CD4-positive, alpha-beta T cell (primary cell): ENCODE results near the gene MNX1. TPM values are rescaled to one million over a fixed set of nuclear protein-coding genes. Genes with fewer than 3 reads are reported as not detected.

Experiments used
- ATAC-seq: fragments of 200-7000 bp; cut with Tn5 transposase; one replicate; pipeline ENCODE4 v1.10.0; 2022; ENCODE audit warnings: mild to moderate bottlenecking; ENCODE audit not compliant: poor library complexity
- CTCF ChIA-PET: fragments of 350-600 bp; sonication (Branson Sonifier 250); formaldehyde crosslinking; loops from one replicate; lab custom pipeline; 2021; ENCODE audit warnings: antibody characterized with exemption, inconsistent platforms; lab: Charles Lee
- POLR2A ChIA-PET: fragments of 350-600 bp; sonication (Branson Sonifier 250); formaldehyde crosslinking; loops from one replicate; lab custom pipeline; 2021; ENCODE audit warnings: antibody characterized with exemption, inconsistent platforms; lab: Charles Lee
- DNase-seq, 14 experiments: peaks; one replicate each; pipeline ENCODE4 v3.0.0-alpha.2; 2013 to 2020; ENCODE audit warnings: mixed read lengths in 2 of 14
- H3K27ac ChIP-seq, 2 donors: one replicate each; pipeline versions ENCODE4 v1.5.1 to v1.7.0; 2013; ENCODE audit warnings: low read length in 2 of 2, low read depth in 1 of 2, mild to moderate bottlenecking in 1 of 2
- H3K27me3 ChIP-seq, 2 experiments: 1 replicate in 1 of 2; 2 replicates in 1 of 2; pipeline versions ENCODE4 v1.6.1 to v1.7.0; 2013; ENCODE audit warnings: low read length in 2 of 2, control low read depth in 1 of 2, mild to moderate bottlenecking in 1 of 2, moderate library complexity in 1 of 2; ENCODE audit not compliant: insufficient read depth in 2 of 2, control insufficient read depth in 1 of 2
- H3K36me3 ChIP-seq: one replicate; pipeline ENCODE4 v1.6.1; 2013; ENCODE audit warnings: low read length, control low read depth; ENCODE audit not compliant: insufficient read depth
- H3K4me1 ChIP-seq: one replicate; pipeline ENCODE4 v1.6.1; 2013; ENCODE audit warnings: low read length, control low read depth; ENCODE audit not compliant: insufficient read depth
- H3K4me3 ChIP-seq: one replicate; pipeline ENCODE4 v1.5.1; 2013; ENCODE audit warnings: mild to moderate bottlenecking, low read length, moderate library complexity
- H3K9me3 ChIP-seq, 2 experiments: 1 replicate in 1 of 2; 2 replicates in 1 of 2; pipeline versions ENCODE4 v1.6.1 to v1.7.0; 2013; ENCODE audit warnings: low read length in 2 of 2, mild to moderate bottlenecking in 2 of 2, control low read depth in 1 of 2, moderate library complexity in 1 of 2; ENCODE audit not compliant: control insufficient read depth in 1 of 2, insufficient read depth in 1 of 2
- H3K27ac Mint-ChIP-seq: one replicate; pipeline ENCODE4 v1.8.0; 2020; ENCODE audit warnings: mixed read lengths
- H3K27me3 Mint-ChIP-seq: one replicate; pipeline ENCODE4 v1.8.0; 2021; ENCODE audit warnings: mixed read lengths
- H3K36me3 Mint-ChIP-seq: one replicate; pipeline ENCODE4 v1.8.0; 2021; ENCODE audit warnings: low read depth, mixed read lengths
- H3K4me1 Mint-ChIP-seq: one replicate; pipeline ENCODE4 v1.8.0; 2021; ENCODE audit warnings: low read depth, mixed read lengths
- H3K4me3 Mint-ChIP-seq: one replicate; pipeline ENCODE4 v1.8.0; 2020; ENCODE audit warnings: mild to moderate bottlenecking, mixed read lengths
- H3K9me3 Mint-ChIP-seq: one replicate; pipeline ENCODE4 v1.8.0; 2020; ENCODE audit warnings: mixed read lengths
- CTCF ChIP-seq: fragments of 200-600 bp; IDR thresholded peaks from one replicate; pipeline ENCODE4 v1.8.0; 2022; ENCODE audit warnings: antibody characterized with exemption, mild to moderate bottlenecking
- intact Hi-C, 2 experiments: fragments of 100-400 bp; cut with DNase I in 1 of 2; cut with micrococcal nuclease in 1 of 2; formaldehyde crosslinking; loops; one replicate each; pipeline versions ENCODE4 v1.15.1 to v1.9.0; 2023 to 2025; cut with DNase I, micrococcal nuclease
- total RNA-seq, 174 experiments: library from RNA in 2 of 174; stranded (reverse) in 2 of 174; gene quantifications; one replicate each; pipeline ENCODE4 v1.2.3 and lab custom pipeline; 2021 to 2026

MNX1 gene
- total RNA-seq, 2 experiments from 2014 or later: 0.14 TPM; not detected in 1

GRCh38 chr7:157017603-157018327 is 7.3 kb upstream of the MNX1 start:
- POLR2A ChIA-PET: no interaction called here
- Histone ChIP-seq H3K27ac (no peak overlapping the region), H3K4me3 (no peak overlapping the region), H3K4me1 (peaks cover 22% of the 10 kb centered on the region), H3K9me3 (peaks cover 0 to 25% of the 10 kb centered on the region in 2 experiments), H3K27me3 (peaks cover 87 to 95% of the 10 kb centered on the region in 2 experiments), H3K36me3 (no peaks in the 10 kb centered on the region)
- DNase-seq (no peak), ATAC-seq (no peak)
- H3K27ac Mint-ChIP-seq: no peak overlapping the region
- no peaks in the 10 kb centered on the region for H3K36me3 Mint-ChIP-seq
- peaks cover 81% of the 10 kb centered on the region for H3K27me3 Mint-ChIP-seq
- peaks cover 25% of the 10 kb centered on the region for H3K4me1 Mint-ChIP-seq
- CTCF ChIA-PET: no interaction called here
- TF ChIP-seq CTCF: no peak
- intact Hi-C loops: no loop called here
- no peak overlapping the region for H3K4me3 Mint-ChIP-seq
- no peaks in the 10 kb centered on the region for H3K9me3 Mint-ChIP-seq

GRCh38 chr7:157017149-157017548 is 6.7 kb upstream of the MNX1 start:
- no peaks in the 10 kb centered on the region for H3K36me3 ChIP-seq
- ChIA-PET CTCF (no interaction called here), POLR2A (no interaction called here)
- peaks cover 0 to 29% of the 10 kb centered on the region in 2 experiments for H3K9me3 ChIP-seq
- no peaks in the 10 kb centered on the region for H3K36me3 Mint-ChIP-seq
- H3K27ac ChIP-seq: no peak overlapping the region
- peaks cover 87 to 95% of the 10 kb centered on the region in 2 experiments for H3K27me3 ChIP-seq
- H3K27ac Mint-ChIP-seq: no peak overlapping the region
- TF ChIP-seq CTCF: no peak
- H3K4me1 ChIP-seq: peaks cover 22% of the 10 kb centered on the region
- H3K9me3 Mint-ChIP-seq: no peaks in the 10 kb centered on the region
- no peak overlapping the region for H3K4me3 ChIP-seq
- H3K4me1 Mint-ChIP-seq: peaks cover 27% of the 10 kb centered on the region
- no peak overlapping the region for H3K4me3 Mint-ChIP-seq
- no peak for ATAC-seq
- no peak for DNase-seq
- intact Hi-C loops: no loop called here
- H3K27me3 Mint-ChIP-seq: peaks cover 81% of the 10 kb centered on the region

GRCh38 chr7:157016352-157017041 is 6.0 kb upstream of the MNX1 start:
- peaks cover 87 to 96% of the 10 kb centered on the region in 2 experiments for H3K27me3 ChIP-seq
- H3K36me3 ChIP-seq: no peaks in the 10 kb centered on the region
- intact Hi-C loops: no loop called here
- H3K4me3 ChIP-seq: no peak overlapping the region
- H3K27me3 Mint-ChIP-seq: peaks cover 84% of the 10 kb centered on the region
- H3K27ac Mint-ChIP-seq: no peak overlapping the region
- no peaks in the 10 kb centered on the region for H3K9me3 Mint-ChIP-seq
- no peak overlapping the region for H3K4me3 Mint-ChIP-seq
- H3K9me3 ChIP-seq: peaks cover 0 to 29% of the 10 kb centered on the region in 2 experiments
- H3K36me3 Mint-ChIP-seq: no peaks in the 10 kb centered on the region
- ChIA-PET POLR2A (no interaction called here), CTCF (interaction anchor here (0.5 kb wide), 1 partner anchor 132 kb away, joined by 3 read pairs; no protein-coding TSS in a partner anchor)
- no peak overlapping the region for H3K27ac ChIP-seq
- ATAC-seq (no peak), DNase-seq (peak in 1 of 14 experiments; percentile 27)
- H3K4me1 Mint-ChIP-seq: peaks cover 33% of the 10 kb centered on the region
- peaks cover 23% of the 10 kb centered on the region for H3K4me1 ChIP-seq
- TF ChIP-seq CTCF: no peak
